Rectal smooth muscle tissue (tissue), 1 donor: Measurements from ENCODE around the gene PPCDC.

Experiments used
- H3K27ac ChIP-seq: one replicate; pipeline ENCODE4 v1.7.0; 2013; ENCODE audit warnings: low read depth, low read length, inconsistent platforms
- H3K27me3 ChIP-seq: one replicate; pipeline ENCODE4 v1.7.0; 2013; ENCODE audit warnings: low read length; ENCODE audit not compliant: control insufficient read depth, insufficient read depth
- H3K36me3 ChIP-seq: one replicate; pipeline ENCODE4 v1.7.0; 2013; ENCODE audit warnings: low read length; ENCODE audit not compliant: control insufficient read depth, insufficient read depth
- H3K4me1 ChIP-seq: one replicate; pipeline ENCODE4 v1.7.0; 2013; ENCODE audit warnings: low read length; ENCODE audit not compliant: control insufficient read depth, insufficient read depth
- H3K4me3 ChIP-seq: one replicate; pipeline ENCODE4 v1.7.0; 2013; ENCODE audit warnings: low read length
- H3K9ac ChIP-seq: one replicate; pipeline ENCODE4 v1.7.0; 2013; ENCODE audit warnings: low read length

PPCDC gene

GRCh38 chr15:75051711-75052110, 28.3 kb downstream of the PPCDC start:
- Histone ChIP-seq H3K27ac (no peak overlapping the region), H3K36me3 (no peaks in the 10 kb centered on the region), H3K4me1 (peaks cover 16% of the 10 kb centered on the region), H3K4me3 (no peak overlapping the region), H3K9ac (no peak overlapping the region), H3K27me3 (no peaks in the 10 kb centered on the region)

- Histone ChIP-seq H3K9ac (no peak overlapping the region), H3K4me1 (peaks cover 8% of the 10 kb centered on the region), H3K27me3 (no peaks in the 10 kb centered on the region), H3K27ac (no peak overlapping the region), H3K36me3 (no peaks in the 10 kb centered on the region), H3K4me3 (no peak overlapping the region)
Observed at GRCh38 chr15:75052972-75053747, 29.8 kb downstream of the PPCDC start.

GRCh38 chr15:75053748-75054125, 30.3 kb downstream of the PPCDC start:
- Histone ChIP-seq H3K4me3 (no peak overlapping the region), H3K27ac (no peak overlapping the region), H3K4me1 (peaks cover 7% of the 10 kb centered on the region), H3K9ac (no peak overlapping the region), H3K27me3 (no peaks in the 10 kb centered on the region), H3K36me3 (no peaks in the 10 kb centered on the region)

GRCh38 chr15:75054172-75054897, 30.9 kb downstream of the PPCDC start:
- H3K27me3 ChIP-seq: no peaks in the 10 kb centered on the region
- no peak overlapping the region for H3K9ac ChIP-seq
- H3K4me1 ChIP-seq: peaks cover 3% of the 10 kb centered on the region
- no peaks in the 10 kb centered on the region for H3K36me3 ChIP-seq
- no peak overlapping the region for H3K27ac ChIP-seq
- no peak overlapping the region for H3K4me3 ChIP-seq

- Histone ChIP-seq H3K4me1 (no peaks in the 10 kb centered on the region), H3K4me3 (no peak overlapping the region), H3K27ac (no peak overlapping the region), H3K9ac (no peak overlapping the region), H3K27me3 (no peaks in the 10 kb centered on the region), H3K36me3 (no peaks in the 10 kb centered on the region)
Observed at GRCh38 chr15:75056036-75056435, 32.6 kb downstream of the PPCDC start.

- Histone ChIP-seq H3K27ac (no peak overlapping the region), H3K36me3 (no peaks in the 10 kb centered on the region), H3K4me1 (no peaks in the 10 kb centered on the region), H3K9ac (no peak overlapping the region), H3K27me3 (no peaks in the 10 kb centered on the region), H3K4me3 (no peak overlapping the region)
Observed at GRCh38 chr15:75058127-75058905, 34.9 kb downstream of the PPCDC start.

- H3K27me3 ChIP-seq: no peaks in the 10 kb centered on the region
Observed at GRCh38 chr15:75059607-75060006, 36.2 kb downstream of the PPCDC start.

GRCh38 chr15:75061272-75061671, 37.9 kb downstream of the PPCDC start:
- no peaks in the 10 kb centered on the region for H3K36me3 ChIP-seq
- H3K27me3 ChIP-seq: no peaks in the 10 kb centered on the region
- no peak overlapping the region for H3K9ac ChIP-seq
- no peak overlapping the region for H3K27ac ChIP-seq
- H3K4me3 ChIP-seq: no peak overlapping the region
- H3K4me1 ChIP-seq: no peaks in the 10 kb centered on the region

More at GRCh38 chr15:75059607-75060006, 36.2 kb downstream of the PPCDC start:
- H3K36me3 ChIP-seq: no peaks in the 10 kb centered on the region
- no peak overlapping the region for H3K9ac ChIP-seq
- no peak overlapping the region for H3K27ac ChIP-seq
- H3K4me1 ChIP-seq: no peaks in the 10 kb centered on the region
- H3K4me3 ChIP-seq: no peak overlapping the region

GRCh38 chr15:75062706-75063105, 39.3 kb downstream of the PPCDC start:
- Histone ChIP-seq H3K27ac (no peak overlapping the region), H3K27me3 (no peaks in the 10 kb centered on the region), H3K4me1 (no peaks in the 10 kb centered on the region), H3K9ac (no peak overlapping the region), H3K36me3 (no peaks in the 10 kb centered on the region), H3K4me3 (no peak overlapping the region)

- Histone ChIP-seq H3K4me1 (no peaks in the 10 kb centered on the region), H3K27ac (no peak overlapping the region), H3K9ac (no peak overlapping the region), H3K36me3 (no peaks in the 10 kb centered on the region), H3K27me3 (no peaks in the 10 kb centered on the region), H3K4me3 (no peak overlapping the region)
Observed at GRCh38 chr15:75063338-75063737, 39.9 kb downstream of the PPCDC start.

GRCh38 chr15:75063889-75064288, 40.5 kb downstream of the PPCDC start:
- Histone ChIP-seq H3K9ac (no peak overlapping the region), H3K27ac (no peak overlapping the region), H3K36me3 (no peaks in the 10 kb centered on the region), H3K4me1 (no peaks in the 10 kb centered on the region), H3K4me3 (no peak overlapping the region), H3K27me3 (no peaks in the 10 kb centered on the region)

GRCh38 chr15:75064846-75065245, 41.5 kb downstream of the PPCDC start:
- no peak overlapping the region for H3K9ac ChIP-seq
- H3K36me3 ChIP-seq: no peaks in the 10 kb centered on the region
- H3K27ac ChIP-seq: no peak overlapping the region
- no peaks in the 10 kb centered on the region for H3K27me3 ChIP-seq
- no peaks in the 10 kb centered on the region for H3K4me1 ChIP-seq
- no peak overlapping the region for H3K4me3 ChIP-seq
